Mucosa of rectum (tissue), 2 donors: ENCODE data around the gene DOK7.

Experiments used
- H3K27ac ChIP-seq, 2 donors: one replicate each; pipeline ENCODE4 v1.7.0; 2013; ENCODE audit warnings: inconsistent platforms in 2 of 2, low read depth in 2 of 2, low read length in 2 of 2
- H3K27me3 ChIP-seq, 2 donors: one replicate each; pipeline ENCODE4 v1.7.0; 2013; ENCODE audit warnings: low read length in 2 of 2; ENCODE audit not compliant: control insufficient read depth in 2 of 2, insufficient read depth in 2 of 2
- H3K36me3 ChIP-seq, 2 donors: one replicate each; pipeline ENCODE4 v1.7.0; 2013; ENCODE audit warnings: low read length in 2 of 2; ENCODE audit not compliant: control insufficient read depth in 2 of 2, insufficient read depth in 2 of 2
- H3K4me1 ChIP-seq, 2 donors: one replicate each; pipeline ENCODE4 v1.7.0; 2013; ENCODE audit warnings: low read length in 2 of 2, mild to moderate bottlenecking in 1 of 2; ENCODE audit not compliant: control insufficient read depth in 2 of 2, insufficient read depth in 2 of 2
- H3K4me3 ChIP-seq, 2 donors: one replicate each; pipeline ENCODE4 v1.7.0; 2013; ENCODE audit warnings: low read length in 2 of 2
- H3K9ac ChIP-seq, 2 donors: one replicate each; pipeline ENCODE4 v1.7.0; 2013; ENCODE audit warnings: low read length in 2 of 2, low read depth in 1 of 2, mild to moderate bottlenecking in 1 of 2
- H3K9me3 ChIP-seq, 2 donors: one replicate each; pipeline ENCODE4 v1.7.0; 2013; ENCODE audit warnings: low read length in 2 of 2; ENCODE audit not compliant: control insufficient read depth in 2 of 2
- donor health status: healthy.
- donor health status: Normal muscosa, but diverticular disease.

Gene DOK7

DNA sequence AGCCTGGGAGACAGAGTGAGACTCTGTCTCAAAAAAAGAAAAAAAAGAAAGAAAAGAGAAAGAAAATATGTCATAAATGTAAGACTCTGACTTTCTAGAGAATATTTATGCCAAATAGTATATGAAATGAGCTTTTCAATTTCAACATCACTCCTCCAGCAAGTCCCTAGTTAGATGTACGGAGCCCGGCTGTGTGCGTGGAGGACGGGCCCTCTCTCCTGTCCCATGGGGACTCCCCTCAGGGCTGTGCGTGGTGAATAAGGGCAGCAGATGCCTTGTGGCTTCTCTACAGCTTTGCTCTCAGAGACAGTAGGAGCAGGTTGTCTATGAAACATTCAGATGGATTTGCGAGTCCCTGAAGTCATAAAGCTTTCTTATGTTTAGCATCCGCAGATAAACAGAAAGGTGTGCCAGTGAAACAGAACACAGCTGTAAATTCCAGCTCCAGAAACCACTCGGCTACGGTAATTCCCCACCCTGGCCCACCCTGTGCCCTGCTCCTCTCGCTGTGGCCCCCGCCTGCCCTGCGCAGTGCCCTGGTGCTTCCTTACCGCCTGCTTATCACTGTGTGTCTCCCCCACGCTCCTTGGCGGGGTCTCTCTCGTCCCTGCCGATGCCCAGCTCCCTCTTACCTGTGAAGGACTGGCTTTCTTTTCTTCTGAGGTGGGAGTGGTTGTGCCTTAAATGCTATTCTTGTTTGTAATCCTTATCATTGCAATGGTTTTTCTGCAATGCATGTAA lies 35.2 kb upstream of the DOK7 start:
- H3K36me3 ChIP-seq = peaks cover 3 to 14% of the 10 kb centered on the region in 2 donors

DNA sequence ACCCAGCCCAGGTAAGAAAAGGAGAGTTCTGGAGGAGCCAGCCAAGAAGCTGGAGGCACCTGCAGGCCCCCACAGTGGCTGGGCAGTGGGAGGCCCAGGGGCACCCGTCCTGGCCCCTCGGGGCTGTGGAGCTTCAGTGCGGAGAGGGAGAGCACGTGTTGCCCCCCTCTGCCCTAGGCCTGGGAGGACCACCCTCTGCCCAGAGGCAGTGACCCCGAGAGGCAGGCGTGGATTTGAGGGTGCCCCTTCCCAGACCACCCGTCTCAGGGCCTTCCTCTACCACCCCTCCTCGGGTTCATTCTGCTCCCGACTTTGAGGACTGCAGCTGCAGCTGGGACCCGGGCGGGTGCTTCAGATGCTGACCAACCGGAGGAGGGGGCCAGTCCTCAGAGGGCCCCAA lies 33.5 kb upstream of the DOK7 start:
- no peak overlapping the region for H3K27ac ChIP-seq
- H3K36me3 ChIP-seq = peaks cover 0 to 3% of the 10 kb centered on the region in 2 donors

More for the DNA sequence above, 35.2 kb upstream of the DOK7 start:
- Histone ChIP-seq H3K27me3 (no peaks in the 10 kb centered on the region), H3K9me3 (no peaks in the 10 kb centered on the region), H3K9ac (no peak overlapping the region), H3K4me3 (no peak overlapping the region), H3K27ac (no peak overlapping the region), H3K4me1 (no peaks in the 10 kb centered on the region)

DNA sequence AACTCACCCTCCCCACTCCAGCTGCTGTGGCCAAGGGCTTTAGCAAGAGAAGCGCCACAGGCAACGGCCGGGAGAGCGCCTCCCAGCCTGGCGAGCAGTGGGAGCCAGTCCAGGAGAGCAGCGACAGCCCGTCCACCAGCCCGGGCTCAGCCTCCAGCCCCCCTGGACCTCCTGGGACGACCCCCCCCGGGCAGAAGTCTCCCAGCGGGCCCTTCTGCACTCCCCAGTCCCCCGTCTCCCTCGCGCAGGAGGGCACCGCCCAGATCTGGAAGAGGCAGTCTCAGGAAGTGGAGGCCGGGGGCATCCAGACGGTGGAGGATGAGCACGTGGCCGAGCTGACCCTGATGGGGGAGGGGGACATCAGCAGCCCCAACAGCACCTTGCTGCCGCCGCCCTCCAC lies 32.6 kb upstream of the DOK7 start:
- Histone ChIP-seq H3K27me3 (no peaks in the 10 kb centered on the region), H3K9ac (no peak overlapping the region), H3K4me1 (no peaks in the 10 kb centered on the region), H3K9me3 (no peaks in the 10 kb centered on the region), H3K27ac (no peak overlapping the region), H3K36me3 (peaks cover 0 to 3% of the 10 kb centered on the region in 2 donors), H3K4me3 (no peak overlapping the region)

More for the DNA sequence above, 33.5 kb upstream of the DOK7 start:
- Histone ChIP-seq H3K4me1 (no peaks in the 10 kb centered on the region), H3K4me3 (no peak overlapping the region), H3K27me3 (no peaks in the 10 kb centered on the region), H3K9ac (no peak overlapping the region), H3K9me3 (no peaks in the 10 kb centered on the region)

DNA sequence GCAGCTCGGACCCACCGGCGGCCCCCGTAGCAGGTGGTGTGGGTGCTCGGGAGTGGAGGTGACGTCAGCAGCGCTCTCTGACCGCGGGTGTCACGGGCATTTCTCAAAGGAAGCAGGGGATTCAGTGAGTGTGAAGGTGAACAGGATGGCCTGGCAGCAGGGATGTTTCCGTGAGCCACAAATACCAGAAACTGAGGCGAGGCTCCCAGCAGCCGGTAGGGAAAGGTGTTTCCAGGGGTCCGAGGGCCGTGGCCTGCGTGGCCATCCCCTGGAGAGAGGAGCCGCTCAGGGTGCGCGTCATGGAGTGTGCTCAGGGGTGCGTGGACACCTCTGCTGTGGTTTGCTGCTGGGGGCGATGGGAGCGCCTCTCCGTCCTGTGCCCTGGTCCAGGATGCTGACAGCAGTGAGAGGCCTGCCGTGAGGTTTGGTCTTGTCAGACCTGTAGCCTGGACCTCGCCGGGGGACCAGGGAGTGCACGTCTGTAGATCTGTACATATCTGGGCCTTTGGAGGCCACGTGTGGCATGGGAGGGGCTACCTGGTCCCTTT lies 31.6 kb upstream of the DOK7 start:
- H3K4me3 ChIP-seq = no peak overlapping the region
- no peak overlapping the region for H3K9ac ChIP-seq
- peaks cover 0 to 3% of the 10 kb centered on the region in 2 donors for H3K36me3 ChIP-seq
- no peaks in the 10 kb centered on the region for H3K4me1 ChIP-seq
- no peak overlapping the region for H3K27ac ChIP-seq
- H3K27me3 ChIP-seq = no peaks in the 10 kb centered on the region
- no peaks in the 10 kb centered on the region for H3K9me3 ChIP-seq

DNA sequence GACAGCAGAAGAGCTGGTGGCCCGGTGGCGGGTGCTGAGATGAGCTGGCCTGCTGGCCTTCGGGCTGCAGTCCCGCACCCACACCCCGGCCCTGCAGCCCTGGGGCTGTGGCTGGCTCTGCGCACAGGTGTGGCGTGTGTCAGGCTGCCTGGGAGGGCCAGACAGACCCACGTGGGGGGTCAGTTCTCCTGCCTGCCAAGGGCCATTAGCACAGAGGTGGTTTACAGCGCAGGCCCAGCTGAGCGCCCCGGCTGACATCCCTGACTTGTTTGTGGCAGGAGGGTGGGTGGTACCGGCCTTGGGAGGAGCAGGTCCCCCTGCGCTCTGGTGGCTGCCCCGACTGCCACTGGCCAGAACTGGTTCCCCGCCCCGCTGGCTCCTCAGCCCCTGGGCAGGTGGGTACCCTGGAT lies 30.7 kb upstream of the DOK7 start:
- Histone ChIP-seq H3K27ac (no peak overlapping the region), H3K4me3 (no peak overlapping the region), H3K4me1 (no peaks in the 10 kb centered on the region), H3K9ac (no peak overlapping the region), H3K27me3 (no peaks in the 10 kb centered on the region), H3K9me3 (no peaks in the 10 kb centered on the region), H3K36me3 (peaks cover 0 to 3% of the 10 kb centered on the region in 2 donors)

DNA sequence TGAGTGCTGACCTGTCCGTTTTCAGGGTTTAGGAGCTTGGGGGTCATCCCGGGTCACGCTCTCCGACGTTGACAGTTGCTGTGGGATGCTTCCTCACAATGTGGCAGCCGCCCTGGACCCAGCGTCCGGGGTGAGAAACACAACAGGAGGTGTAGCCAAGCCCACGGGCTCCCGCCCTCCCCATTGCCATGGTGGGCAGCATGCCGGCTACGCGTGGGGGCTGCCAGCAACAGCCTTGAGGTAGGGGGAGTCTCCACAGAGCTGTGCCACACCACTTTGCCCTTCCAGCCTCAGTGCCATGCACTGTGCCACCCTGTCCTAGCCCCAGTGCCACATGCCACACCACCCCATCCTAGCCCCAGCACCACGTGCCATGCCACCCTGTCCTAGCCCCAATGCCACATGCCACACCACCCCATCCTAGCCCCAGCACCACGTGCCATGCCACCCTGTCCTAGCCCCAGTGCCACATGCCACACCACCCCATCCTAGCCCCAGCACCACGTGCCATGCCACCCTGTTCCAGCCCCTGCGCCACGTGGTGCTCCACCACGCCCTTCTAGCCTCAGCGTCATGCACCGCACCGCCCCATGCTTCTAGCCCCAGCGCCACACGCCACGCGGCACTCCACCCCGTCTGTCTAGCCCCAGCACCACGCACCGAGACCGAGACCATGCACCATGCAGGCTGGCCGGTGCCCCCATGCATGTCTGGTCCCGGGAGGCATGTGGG lies 29.8 kb upstream of the DOK7 start:
- H3K9me3 ChIP-seq = no peaks in the 10 kb centered on the region
- H3K4me1 ChIP-seq = no peaks in the 10 kb centered on the region
- no peak overlapping the region for H3K4me3 ChIP-seq
- H3K9ac ChIP-seq = no peak overlapping the region
- H3K27ac ChIP-seq = no peak overlapping the region
- peaks cover 0 to 3% of the 10 kb centered on the region in 2 donors for H3K36me3 ChIP-seq
- H3K27me3 ChIP-seq = no peaks in the 10 kb centered on the region

DNA sequence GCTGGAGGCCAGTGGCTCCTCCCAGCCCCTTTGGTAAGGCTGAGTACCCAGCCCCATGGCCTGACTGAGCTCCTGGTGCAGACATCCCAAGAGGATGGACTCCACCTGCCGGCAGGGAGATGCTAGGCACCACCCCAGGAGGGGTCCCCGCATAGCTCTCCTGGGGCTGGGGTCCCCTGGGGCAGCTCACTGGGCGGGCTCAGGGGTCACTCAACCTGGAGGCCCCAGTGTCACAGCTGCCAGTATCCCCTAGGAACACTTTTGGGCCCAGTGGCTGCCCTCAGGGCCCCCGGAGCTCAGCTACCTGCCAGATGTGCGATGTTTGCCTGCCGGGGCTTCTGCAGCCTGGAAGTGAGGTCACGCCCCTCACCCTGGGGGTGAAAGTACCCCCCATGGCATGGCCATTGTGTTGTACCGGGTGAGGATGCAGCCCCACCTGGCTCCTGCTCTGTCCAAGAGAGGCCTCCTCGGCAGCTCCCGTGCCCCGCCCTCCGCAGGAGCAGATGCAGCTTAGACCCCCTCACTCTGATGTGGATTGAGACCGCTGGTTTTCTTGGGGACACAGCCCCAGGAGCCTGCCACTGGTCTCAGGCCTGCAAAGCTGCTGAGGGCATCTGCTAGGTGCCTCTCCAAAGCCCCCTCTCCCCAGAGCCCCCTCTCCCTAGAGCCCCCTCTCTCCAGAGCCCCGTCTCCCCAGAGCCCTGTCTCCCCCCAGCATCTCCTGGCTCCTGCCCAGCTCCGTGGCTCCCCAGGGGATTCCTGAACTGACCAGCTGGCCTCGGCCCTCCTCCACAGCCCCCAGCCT lies 28.0 kb upstream of the DOK7 start:
- H3K27ac ChIP-seq = no peak overlapping the region
- no peaks in the 10 kb centered on the region for H3K36me3 ChIP-seq
- H3K4me3 ChIP-seq = no peak overlapping the region
- no peaks in the 10 kb centered on the region for H3K9me3 ChIP-seq
- H3K27me3 ChIP-seq = no peaks in the 10 kb centered on the region
- H3K9ac ChIP-seq = no peak overlapping the region
- no peaks in the 10 kb centered on the region for H3K4me1 ChIP-seq

DNA sequence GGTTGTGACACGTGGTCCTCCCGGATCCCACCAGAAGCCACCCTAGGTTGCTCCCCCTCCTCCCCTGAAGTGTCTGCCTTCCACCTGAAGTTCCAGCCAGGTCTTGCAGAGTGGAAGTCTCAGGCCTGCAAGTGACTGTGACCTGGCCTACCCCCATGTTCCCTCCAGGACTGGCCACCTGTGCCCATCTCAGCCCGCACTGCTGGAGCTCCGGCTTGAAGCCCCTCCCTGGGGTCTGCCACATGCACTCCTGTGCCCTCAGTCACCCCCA lies 27.5 kb upstream of the DOK7 start:
- H3K36me3 ChIP-seq = no peaks in the 10 kb centered on the region

DNA sequence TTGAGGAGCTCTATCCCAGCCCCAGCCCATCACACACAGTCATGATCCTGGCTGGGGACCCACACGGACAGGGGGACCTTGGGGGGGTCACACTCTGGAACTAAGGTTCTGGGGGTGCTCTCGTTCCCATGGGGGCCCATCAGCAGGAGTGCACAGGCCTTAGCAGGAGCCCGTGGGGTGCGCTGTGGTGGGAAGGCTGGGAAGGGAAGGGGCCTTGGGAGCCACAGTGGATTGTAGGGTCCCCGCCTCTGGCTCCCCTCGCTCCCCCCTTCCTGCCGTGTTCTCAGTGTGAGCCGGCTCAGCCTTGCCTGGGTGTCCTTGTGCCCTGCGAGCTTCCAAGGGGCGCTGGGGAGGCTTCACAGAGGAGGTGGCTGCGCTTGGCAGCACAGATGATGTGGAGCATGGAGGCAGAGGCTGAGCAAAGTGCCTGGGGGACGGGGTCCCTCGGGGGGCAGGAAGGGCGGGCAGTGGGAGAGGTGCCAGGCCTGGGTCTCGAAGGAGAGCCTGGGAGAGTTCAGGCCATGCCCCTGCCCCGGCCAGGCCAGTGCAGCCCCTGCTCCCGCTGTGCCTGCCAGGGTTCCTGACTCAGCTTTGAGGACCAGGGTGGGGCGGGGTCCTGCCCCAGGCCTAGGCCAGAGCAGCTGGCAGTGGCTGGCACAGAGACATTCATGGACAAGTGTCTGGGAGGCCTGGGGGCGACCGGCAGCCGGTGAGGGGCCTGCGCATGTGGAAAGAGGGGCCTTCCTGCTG lies 26.9 kb upstream of the DOK7 start:
- Histone ChIP-seq H3K4me3 (no peak overlapping the region), H3K4me1 (no peaks in the 10 kb centered on the region), H3K27me3 (no peaks in the 10 kb centered on the region), H3K27ac (no peak overlapping the region), H3K9me3 (no peaks in the 10 kb centered on the region), H3K36me3 (no peaks in the 10 kb centered on the region), H3K9ac (no peak overlapping the region)

More for the DNA sequence above, 27.5 kb upstream of the DOK7 start:
- Histone ChIP-seq H3K27me3 (no peaks in the 10 kb centered on the region), H3K4me3 (no peak overlapping the region), H3K27ac (no peak overlapping the region), H3K9me3 (no peaks in the 10 kb centered on the region), H3K9ac (no peak overlapping the region), H3K4me1 (no peaks in the 10 kb centered on the region)
